ENCODE data around the gene ISCU. TPM values are rescaled to one million over a fixed set of nuclear protein-coding genes. Genes with fewer than 3 reads are reported as not detected.
A peak's percentile ranks its signal among the peaks of the same experiment; 100 is the strongest.
"Not testable (repeated sequence)": the region's sequence is repeated elsewhere in the genome, so short reads cannot be mapped to it uniquely, and the experiment has no call there.

ISCU gene
- total RNA-seq, 1 donor from 2014 or later, result 74.9 TPM

DNA sequence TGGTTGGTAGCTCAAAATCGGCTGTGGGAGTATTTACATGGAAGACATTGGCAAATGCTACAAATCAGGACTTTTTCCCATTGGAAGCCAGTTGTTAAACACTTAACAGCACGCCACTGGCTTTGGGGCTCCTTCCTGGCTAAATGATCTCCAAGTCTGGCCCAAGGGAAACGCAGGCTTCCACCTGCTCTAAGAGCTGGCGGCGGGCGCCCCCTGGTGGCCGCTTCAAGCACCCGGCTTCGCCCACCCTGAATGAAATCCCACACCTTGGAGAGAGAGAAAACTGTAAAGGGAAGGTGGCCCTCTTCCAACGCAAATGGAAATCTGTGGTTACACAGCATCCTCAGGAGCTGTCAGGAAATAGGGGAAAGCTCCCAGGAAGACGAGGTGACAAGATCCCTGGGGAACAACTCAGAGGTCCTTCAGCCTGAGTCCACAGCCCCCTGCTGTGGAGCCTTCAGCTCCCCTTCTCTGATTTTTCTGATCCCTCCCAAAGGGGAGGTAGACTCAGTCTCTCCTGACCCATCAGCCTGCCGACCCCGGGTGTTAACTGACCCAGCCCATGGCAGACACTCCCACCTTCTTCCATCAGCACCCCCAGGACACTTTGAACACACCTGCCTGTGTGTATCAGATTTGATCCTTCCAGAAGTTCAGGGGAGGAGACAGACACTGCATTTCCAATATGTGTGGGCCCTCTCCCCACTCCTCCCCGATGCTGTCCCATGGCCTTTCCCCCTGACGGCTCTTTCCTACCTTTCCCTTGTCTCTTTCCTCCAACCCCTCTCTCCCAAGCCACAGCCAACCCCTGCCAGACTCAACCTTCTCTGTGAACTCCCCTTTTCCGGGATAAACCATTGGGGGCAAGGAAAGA, 55.9 kb downstream of the ISCU start:
- Mint-ChIP-seq H3K4me1 (ENCODE audit: low read depth) (peaks cover 57% of the 10 kb centered on the region), H3K27me3 (ENCODE audit: insufficient read depth) (peaks cover 2% of the 10 kb centered on the region), H3K9me3 (peaks cover 15% of the 10 kb centered on the region), H3K36me3 (ENCODE audit: low read depth) (peaks cover 48% of the 10 kb centered on the region), H3K4me3 (no peak overlapping the region), H3K27ac (peak overlapping the region; percentile 57)
- intact Hi-C loops (cut with micrococcal nuclease), result loop anchor here (1.0 to 5.0 kb wide), 6 partner anchors 11 to 479 kb away; partner anchors contain the start of genes CORO1C, FICD and UNG
- peak; percentile 69 for DNase-seq (ENCODE audit: low spot score)

DNA sequence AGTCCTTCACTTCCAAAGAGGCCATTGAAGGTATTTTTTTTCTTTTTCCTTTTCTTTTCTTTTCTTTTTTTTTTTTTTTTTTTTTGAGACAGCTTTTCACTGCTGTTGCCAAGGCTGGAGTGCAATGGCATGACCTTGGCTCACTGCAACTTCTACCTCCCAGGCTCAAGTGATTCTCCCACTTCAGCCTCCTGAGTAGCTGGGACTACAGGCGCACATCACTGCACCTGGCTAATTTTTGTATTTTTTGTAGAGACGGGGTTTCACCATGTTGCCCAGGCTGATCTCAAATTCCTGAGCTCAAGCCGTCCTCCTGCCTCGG, 56.5 kb downstream of the ISCU start:
- DNase-seq (ENCODE audit: low spot score); H3K27me3 Mint-ChIP-seq (ENCODE audit: insufficient read depth); H3K4me3 Mint-ChIP-seq; H3K27ac Mint-ChIP-seq: not testable (repeated sequence)
- intact Hi-C loops (cut with micrococcal nuclease), result loop anchor here (1.0 to 5.0 kb wide), 6 partner anchors 10 to 478 kb away; partner anchors contain the start of genes CORO1C, FICD and UNG
- Mint-ChIP-seq H3K36me3 (ENCODE audit: low read depth) (peaks cover 54% of the 10 kb centered on the region), H3K9me3 (peaks cover 15% of the 10 kb centered on the region), H3K4me1 (ENCODE audit: low read depth) (peaks cover 58% of the 10 kb centered on the region)

Other genes starting within 250 kb of the ISCU start
- gene CMKLR1, start 223.3 kb upstream of the ISCU start, total RNA-seq, result not detected in 2 replicates
- gene FICD, start 47.3 kb upstream of the ISCU start, total RNA-seq, result 6.1 and 6.8 TPM in 2 replicates
- 83.3 and 96.4 TPM in 2 replicates for gene SART3, start 1.4 kb upstream of the ISCU start, total RNA-seq
- gene TMEM119, start 35.5 kb downstream of the ISCU start, total RNA-seq, result 0.12 TPM in 1 of 2 replicates, not detected in the other
- gene SELPLG, start 71.3 kb downstream of the ISCU start, total RNA-seq, result 51.9 and 53.5 TPM in 2 replicates
- 46.1 and 49.7 TPM in 2 replicates for gene CORO1C, start 168.9 kb downstream of the ISCU start, total RNA-seq

Measured in activated T-helper 1 cell treated with anti-CD3 and anti-CD28 coated beads, Interleukin-12 subunit alpha, Interleukin-12 subunit beta, Interleukin-2, Interleukin-4 antibody, amounts not matched to agents 30 ng/mL and 10 ng/mL and 1 ng/mL, durations not matched to agents 14 hours and 24 hours and 36 hours (primary cell).